NCI-H2171 treated with DMSO at 0.1 percent for 48 hours (cell line): Measurements from ENCODE around the gene HP1BP3.

Experiments used
- DNase-seq: peaks from one replicate; lab custom pipeline; 2025; lab: John Stamatoyannopoulos, UW

The HP1BP3 gene

DNA sequence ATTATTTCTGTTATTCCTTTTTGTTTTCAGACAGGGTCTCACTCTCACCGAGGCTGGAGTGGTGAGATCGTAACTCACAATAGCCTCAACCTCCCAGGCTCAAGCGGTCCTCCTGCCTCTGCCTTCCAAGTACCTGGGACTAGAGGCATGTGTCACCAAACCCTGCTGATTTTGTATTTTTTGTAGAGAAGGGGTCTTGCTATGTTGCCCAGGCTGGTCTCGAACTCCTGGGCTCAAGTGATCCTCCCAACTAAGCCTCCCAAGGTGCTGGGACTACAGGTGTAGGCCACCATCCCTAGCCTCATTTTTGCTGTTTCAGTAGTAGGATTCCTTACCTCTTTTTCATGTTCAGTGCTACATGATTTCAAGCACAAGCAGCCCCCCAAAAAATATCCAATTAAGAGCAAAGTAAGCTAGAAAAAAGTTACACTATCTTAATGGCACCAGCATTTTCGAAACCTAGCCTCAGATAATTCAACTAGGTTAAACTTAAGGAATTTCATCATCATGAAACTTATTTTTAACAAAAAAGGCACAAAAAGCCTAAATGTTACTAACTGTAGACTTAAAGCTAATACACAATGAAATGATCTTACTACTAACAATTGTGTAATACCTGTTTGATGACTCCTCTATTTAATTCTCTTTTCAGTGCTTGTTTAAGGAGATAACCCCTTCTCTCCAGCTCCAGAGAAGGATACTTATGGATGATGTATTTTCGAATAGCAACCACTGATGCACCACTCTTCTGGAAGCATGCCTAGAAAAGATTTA is 16.6 kb downstream of the HP1BP3 start:
- no peak for DNase-seq

DNA sequence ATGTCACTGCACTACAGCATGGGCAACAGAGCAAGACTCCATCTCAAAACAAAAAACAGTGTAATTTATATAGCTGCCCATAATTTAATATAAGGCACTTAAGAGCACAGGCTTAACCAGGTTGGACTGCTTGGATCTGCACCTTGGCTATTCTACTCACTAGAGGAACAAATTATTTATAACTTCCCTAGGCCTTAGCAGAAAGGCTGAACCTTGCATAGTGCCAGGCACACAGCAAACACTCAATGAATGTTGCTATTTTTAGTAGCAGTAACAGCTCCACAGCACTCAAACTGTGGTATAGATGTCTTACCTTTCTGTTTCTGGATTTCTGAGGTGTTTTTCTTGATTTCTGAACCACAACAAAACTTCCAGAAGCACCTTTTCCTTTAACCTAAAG is 19.8 kb downstream of the HP1BP3 start:
- DNase-seq, result no peak

DNA sequence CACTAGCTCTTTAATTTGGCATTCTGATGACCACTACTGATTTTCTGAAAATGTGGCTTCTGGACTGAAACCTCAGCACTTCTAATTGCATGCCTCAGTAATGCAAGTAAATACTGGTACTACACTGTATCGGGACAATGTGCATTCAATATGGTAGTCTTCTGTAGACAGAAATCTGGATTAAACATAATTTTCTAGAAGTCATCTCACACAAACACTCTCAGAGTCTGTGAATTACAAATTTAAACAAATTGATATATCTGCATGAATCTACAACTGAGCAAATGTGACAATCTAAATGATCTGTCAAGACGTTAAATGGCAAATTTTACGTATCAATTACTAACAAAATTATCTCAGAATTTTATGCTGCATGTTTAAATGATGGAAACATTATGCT is 23.7 kb downstream of the HP1BP3 start:
- DNase-seq, result no peak

DNA sequence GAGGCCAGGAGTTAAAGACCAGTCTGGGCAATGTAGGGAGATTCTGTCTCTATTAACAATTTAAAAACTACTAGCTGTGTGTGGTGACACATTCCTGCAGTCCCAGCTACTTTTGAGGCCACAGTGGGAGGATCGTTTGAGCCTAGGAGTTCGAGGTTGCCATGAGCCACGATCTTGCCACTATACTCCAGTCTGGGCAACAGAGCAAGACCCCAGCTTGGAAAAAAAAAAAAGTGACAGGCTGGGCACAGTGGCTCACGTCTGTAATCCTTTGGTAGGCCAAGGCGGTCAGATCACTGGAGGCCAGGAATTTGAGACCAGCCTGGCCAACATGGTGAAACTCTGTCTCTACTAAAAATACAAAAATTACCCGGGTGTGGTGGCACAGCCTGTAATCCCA is 26.8 kb downstream of the HP1BP3 start:
- no peak for DNase-seq

GRCh38 chr1:20753589-20753988 is 33.5 kb downstream of the HP1BP3 start:
- DNase-seq, result no peak

DNA sequence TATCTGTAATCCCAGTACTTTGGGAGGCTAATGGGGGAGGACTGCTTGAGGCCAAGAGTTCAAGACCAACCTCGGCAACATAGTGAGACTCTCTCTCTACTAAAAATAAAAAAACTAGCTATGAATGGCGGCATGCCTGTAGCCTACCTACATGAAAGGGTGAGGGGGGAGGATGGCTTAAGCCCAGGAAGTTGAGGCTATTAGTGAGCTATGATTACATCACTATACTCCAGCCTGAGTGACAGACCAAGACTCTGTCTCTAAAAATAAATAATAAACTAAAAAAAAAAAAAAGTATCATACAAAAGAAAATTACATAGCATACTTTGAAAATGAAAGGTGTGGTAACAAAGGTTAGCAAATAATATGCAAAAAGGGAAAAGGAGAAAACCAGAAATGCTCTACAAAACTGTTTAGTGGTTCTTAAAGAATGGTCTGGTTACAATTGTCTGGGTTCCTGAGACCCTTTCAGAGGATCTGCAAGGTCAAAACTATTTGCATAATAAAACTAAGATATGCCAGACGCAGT is 35.6 kb downstream of the HP1BP3 start:
- no peak for DNase-seq

DNA sequence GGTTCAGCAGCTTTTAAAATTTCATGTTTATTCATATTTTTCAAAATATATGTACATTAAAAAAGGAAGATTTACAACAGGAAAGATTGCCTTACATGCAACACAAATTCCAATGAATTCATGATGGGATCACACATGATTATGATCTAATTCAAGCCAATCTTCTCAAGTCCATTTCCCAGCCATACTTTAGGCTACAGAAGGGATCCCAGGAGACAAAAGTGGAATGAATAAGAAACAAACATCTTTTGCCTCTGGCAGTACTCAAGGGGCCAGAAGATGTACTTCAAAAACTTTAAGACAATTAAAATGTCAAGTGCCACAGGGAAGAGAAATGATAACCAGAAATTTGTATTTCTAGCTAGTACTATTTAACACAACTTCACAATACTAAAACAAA is 44.4 kb downstream of the HP1BP3 start:
- no peak for DNase-seq

DNA sequence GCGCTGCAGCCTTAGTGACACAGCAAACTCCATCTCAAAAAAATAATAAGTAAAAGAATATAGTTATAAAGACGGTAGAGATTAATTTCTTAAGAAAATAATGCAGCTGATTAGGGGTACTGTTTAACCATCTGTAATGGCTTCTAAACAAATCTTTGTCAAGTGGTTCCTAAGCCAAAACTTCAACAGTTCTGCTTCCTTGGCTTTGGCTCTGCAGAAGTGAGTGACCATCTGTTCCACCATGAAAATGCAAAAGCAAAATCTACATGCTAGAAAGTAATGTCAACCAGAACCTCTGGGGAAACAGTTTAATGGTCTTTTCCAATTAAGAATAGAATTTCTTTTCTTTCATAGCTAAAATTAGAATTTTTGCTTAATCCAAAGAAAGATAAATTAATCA is 46.3 kb downstream of the HP1BP3 start:
- no peak for DNase-seq

- DNase-seq, result no peak
Measured at GRCh38 chr1:20739225-20739624, 47.9 kb downstream of the HP1BP3 start.

GRCh38 chr1:20735581-20736111 is 51.5 kb downstream of the HP1BP3 start:
- no peak for DNase-seq

DNA sequence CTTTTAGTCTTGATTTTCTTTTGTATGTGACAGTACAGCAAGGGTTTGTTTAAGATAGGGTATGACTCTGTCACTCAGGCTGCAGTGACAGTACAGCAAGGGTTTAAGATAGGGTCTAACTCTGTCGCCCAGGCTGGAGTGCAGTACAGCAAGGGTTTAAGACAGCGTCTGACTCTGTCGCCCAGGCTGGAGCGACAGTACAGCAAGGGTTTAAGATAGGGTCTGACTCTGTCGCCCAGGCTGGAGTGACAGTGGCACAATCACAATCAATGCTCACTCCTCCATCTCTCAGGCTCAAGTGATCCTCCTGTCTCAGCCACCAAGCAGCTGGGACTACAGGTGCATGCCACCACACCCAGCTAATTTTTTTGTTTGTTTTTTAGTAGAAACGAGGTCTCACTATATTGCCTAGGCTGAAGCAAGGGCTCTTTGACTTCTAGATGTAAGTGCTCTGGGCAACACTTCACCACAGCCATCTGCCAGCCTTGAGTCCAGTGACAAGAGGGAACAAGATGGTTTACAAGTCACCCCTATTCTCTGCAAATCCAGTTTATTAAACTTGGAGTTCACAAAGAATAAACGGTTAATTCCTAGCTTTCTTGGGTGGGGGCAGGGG is 53.6 kb downstream of the HP1BP3 start:
- DNase-seq, result peak; percentile 57

GRCh38 chr1:20732588-20733359 is 54.3 kb downstream of the HP1BP3 start, which contains the start of gene SH2D5:
Gene SH2D5 (minus strand): TSS chr1:20732703. CDS start chr1:20728044, 4,659 bp downstream.
- DNase-seq, result peak; percentile 83

DNA sequence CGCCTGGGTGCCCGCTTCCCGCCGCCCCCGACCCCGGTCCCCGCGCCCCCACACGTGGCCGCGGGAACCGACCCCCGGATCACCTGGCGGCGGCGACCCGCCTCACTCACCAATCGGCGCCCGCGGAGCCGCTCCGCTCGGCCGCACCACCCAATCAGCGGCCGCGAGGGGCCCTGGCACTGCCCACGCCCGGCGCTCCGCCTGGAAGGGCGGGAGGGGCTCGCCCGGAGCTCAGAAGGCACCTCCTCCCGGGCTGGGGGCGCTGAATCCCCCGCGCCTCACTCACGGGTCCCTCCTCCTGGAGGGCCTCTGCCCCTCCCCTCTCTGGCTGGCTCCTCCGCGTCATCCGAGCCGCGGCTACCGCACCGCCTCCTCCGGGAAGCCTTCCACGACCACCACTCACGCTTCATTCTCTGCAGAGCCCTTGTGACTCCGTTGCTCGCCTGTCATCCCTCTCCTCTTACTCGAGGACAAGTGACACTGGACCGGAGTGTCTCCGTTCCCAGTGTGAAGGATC is 55.0 kb downstream of the HP1BP3 start:
- peak; percentile 79 for DNase-seq

DNA sequence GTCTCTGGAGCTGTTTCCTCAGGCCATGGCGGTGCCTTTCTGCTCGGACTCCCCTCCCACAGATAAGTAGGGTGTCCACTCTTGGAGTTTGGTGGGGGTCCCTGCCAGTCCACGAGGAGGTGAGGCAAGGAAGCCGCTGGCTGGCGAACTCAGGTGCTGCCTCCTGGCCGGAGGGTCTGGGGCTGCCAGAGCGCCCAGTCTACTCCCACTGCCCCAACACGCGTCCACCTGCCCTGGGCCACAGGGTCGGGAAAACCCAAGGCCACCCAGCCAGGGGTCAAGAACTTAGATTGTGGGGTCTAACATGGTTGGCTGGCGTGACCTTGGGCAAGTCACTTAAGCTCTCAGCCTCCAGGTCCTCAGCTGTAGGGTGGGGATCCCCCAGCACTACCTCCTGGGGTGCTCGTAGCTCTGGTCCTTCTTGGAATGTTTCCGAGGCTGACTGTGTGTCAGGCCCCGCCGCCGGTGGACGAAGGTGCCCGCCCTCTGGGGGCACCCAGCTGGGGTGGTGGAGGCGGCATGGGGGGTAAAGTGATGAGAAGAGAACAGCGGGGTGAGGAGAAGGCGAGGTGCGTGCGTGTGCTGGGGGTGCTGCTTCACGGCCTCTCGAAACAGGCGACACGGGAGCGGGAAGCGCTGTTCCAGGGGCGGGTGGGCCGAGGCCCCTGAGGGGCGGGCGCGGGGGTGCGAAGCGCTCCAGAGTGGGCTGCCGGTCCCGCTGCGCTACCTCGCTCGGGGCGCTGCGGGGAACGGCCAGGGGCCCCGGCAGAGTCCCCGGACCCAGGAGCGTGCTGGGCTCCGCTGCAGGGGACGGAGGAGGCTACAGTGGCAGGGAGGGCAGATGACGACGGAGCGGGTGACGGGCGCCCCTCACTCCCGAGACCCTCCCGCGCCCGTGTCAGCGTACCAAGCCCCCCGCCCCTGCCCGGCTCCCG is 55.8 kb downstream of the HP1BP3 start:
- DNase-seq, result no peak

DNA sequence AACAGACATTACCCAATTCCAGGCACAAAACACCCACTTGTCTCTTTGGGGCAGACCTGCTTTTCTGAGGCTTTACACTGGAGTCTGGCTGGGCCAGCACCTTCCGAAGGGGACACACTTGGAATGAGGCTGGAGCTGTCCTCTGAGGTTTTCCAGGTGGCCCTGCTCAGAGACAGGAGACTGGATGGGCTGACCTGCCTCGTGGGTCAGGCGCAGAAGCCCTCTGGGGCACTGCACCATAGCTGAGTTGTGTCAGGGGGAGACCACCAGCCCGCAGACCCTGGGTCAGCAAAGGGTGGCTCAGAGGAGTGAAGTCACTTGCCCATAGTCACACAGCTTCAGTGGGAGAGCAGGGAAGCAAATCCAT is 56.4 kb downstream of the HP1BP3 start:
- no peak for DNase-seq

DNA sequence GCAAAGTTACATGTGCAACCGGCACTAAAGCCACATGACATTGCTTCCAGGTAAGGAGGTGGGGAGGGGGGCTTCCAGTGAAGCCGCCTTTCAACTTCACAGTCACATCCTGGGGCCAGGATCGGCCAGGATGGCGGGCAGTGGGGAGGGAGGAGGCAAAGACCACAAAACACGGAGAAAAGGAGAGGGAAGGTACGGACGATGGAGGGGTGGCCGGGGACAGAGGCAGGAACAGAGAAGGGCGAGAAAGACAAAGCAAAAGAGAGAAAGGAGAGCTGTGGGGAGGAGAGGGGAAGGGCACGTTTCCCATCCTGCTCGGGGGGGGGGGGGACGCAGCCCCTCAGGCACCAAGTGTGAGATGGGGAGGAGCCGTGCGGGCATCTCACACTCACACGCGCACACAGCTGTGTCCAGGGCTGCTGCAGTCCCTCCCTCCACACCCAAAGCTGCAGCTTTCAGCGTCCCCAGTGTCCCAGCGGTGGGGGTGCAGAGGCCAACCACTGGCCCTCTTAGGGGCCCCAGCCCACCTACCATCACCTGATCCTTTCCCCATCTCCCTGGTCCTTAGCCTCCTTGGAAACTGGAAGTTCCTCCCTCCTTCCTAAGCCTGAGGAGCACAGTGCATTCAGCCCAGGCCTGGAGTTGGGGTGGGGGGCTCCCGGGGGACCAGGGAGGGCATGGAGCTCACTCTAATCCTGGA is 57.0 kb downstream of the HP1BP3 start:
- DNase-seq, result no peak

DNA sequence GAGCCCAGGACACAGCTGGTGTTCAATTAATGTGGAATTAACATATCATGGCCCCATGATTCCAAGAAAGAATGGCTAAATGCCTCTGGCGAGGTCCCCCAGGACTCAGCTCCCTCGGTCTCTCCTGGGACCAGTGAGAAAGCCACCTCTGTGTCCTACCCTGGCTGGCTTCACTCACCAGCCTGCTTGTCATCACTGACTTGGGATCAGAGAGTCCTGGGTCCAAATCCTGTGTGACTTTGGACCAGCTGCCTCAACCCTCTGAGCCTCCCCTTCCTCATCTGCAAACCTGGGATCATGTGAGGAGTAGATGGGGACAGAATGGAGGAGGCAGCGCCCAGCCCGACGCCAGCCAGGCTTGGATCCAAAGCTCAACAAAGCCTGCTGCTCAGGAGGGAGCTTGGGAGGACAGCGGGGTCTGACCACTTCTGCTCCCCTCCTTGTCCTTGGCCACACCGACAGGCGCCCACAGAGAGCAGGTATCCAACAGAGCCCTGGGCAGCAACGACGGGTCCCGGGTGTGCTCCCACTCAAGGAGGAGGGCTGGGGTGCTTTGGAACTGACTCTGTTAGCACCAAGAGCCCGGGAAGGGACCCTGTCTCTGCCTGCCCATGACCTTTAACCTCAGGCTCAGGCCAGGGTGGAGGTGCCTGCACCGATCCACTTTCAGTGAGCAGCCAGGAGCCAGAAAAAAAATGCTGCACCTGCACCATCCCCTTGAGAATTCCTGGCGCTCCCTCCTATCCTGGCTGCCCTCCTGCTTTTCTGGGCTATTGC is 57.8 kb downstream of the HP1BP3 start:
- peak; percentile 44 for DNase-seq

DNA sequence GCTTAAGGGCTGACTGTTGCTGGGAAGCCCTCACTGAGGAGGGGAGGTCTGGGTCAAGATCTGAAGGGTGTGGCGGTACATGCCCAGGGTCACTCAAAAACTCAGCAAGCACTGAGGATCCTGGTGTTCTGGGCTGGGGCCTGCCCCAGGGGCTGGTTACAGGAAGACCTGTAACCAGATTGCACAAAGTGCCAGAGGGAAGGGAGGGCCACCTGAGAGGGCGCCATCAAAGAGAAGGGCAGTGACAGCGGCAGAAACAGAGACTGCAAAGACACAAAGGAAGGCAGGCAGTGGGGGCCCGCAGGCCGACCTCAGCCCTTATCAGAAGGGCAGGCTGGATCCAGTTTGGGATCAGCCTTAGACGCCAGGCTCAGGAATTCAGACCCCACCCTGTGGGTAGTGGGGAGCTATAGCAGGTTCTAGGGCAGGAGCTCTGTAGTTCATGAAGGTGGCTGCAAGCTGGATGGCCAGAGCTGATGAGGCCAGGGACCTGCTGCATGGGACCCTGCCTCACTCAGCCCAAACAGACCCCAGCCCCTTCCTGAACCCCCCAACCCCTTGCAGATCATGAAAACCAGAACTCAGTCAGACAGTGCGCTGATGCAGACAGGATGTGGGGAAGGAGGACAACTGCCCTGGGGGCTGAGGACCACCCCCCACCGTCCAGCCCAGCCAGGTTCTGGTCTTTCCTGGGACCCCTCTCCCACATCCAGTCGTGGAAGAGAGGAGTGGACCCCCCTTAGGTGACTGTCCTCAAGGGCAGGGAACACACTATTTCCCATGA is 58.5 kb downstream of the HP1BP3 start:
- DNase-seq, result no peak

GRCh38 chr1:20727746-20728316 is 59.3 kb downstream of the HP1BP3 start:
- DNase-seq, result no peak
